Adrenal gland (tissue), 12 donors: Measurements from ENCODE around the gene KIRREL3. TPM values are rescaled to one million over a fixed set of nuclear protein-coding genes. Genes with fewer than 3 reads are reported as not detected.

ENCODE experiments used
- DNase-seq, 7 donors: peaks; one replicate each; pipeline ENCODE4 v3.0.0-alpha.2; 2019 to 2020
- H3K27ac ChIP-seq, 5 donors: fragments of 200-600 bp; sonication (generic) in 4 of 5; 1 replicate in 3 of 5; 2 replicates in 2 of 5; pipeline versions ENCODE4 v1.5.1 to v1.8.0; 2016 to 2020; ENCODE audit warnings: mild to moderate bottlenecking in 1 of 5
- H3K27me3 ChIP-seq: fragments of 200-600 bp; 2 replicates; pipeline ENCODE4 v1.8.0; 2021
- H3K36me3 ChIP-seq, 2 donors: fragments of 200-600 bp; replicated peaks in 1 of 2; 1 replicate in 1 of 2; 2 replicates in 1 of 2; pipeline versions ENCODE4 v1.5.1 to v1.8.0; 2018 to 2022
- H3K4me1 ChIP-seq, 2 donors: fragments of 200-600 bp; replicated peaks in 1 of 2; 1 replicate in 1 of 2; 2 replicates in 1 of 2; pipeline versions ENCODE4 v1.5.1 to v1.8.0; 2018 to 2021
- H3K4me3 ChIP-seq, 4 donors: fragments of 200-600 bp; sonication (generic) in 3 of 4; one replicate each; pipeline ENCODE4 v1.5.1; 2016 to 2018
- H3K9me3 ChIP-seq, 3 donors: fragments of 200-600 bp; sonication (generic) in 1 of 3; replicated peaks in 1 of 3; 1 replicate in 2 of 3; 2 replicates in 1 of 3; pipeline versions ENCODE4 v1.5.1 to v1.8.0; 2016 to 2021
- POLR2A ChIP-seq, 2 donors: fragments of 450-650 bp; IDR thresholded peaks; one replicate each; pipeline ENCODE4 v1.6.1; 2017; ENCODE audit warnings: antibody characterized with exemption in 2 of 2, mild to moderate bottlenecking in 2 of 2, moderate library complexity in 1 of 2
- WGBS, 4 donors: extraction: QIAGEN DNeasy Blood & Tissue Kit in 2 of 4; methylation state at CpG; one replicate each; pipeline versions ENCODE4 v1.1.5 to v1.1.7; 2013 to 2017; 5-methylcytosine and 5-hydroxymethylcytosine counted together
- intact Hi-C, 2 donors: fragments of 100-400 bp; cut with DNase I; formaldehyde crosslinking; loops; one replicate each; pipeline versions ENCODE4 v1.14.1 to v1.15.0; 2022 to 2023
- polyA plus RNA-seq, 3 donors: library from polyadenylated mRNA; stranded (reverse); fragments of 200-250 nt in 2 of 3; fragments of 350-450 nt in 1 of 3; fragmentation: Illumina TruSeq in 1 of 3; extraction: RNeasy Lipid Tissue Mini Kit (QIAGEN cat#74804) in 1 of 3; gene quantifications; one replicate each; pipeline ENCODE4 v1.2.3, GENCODE V29; 2013 to 2014
- total RNA-seq, 9 donors: library from RNA; depleted of rRNA in 4 of 9; stranded (reverse); fragments of >200 nt in 4 of 9; fragments of 120-200 nt in 1 of 9; fragmentation: NEBNext Ultra II Directional in 1 of 9; extraction: Animal tissue kit (Norgen Biotek cat#: 25700) in 1 of 9; gene quantifications; one replicate each; pipeline versions ENCODE4 v1.1.0 to v1.2.4, GENCODE V29; 2013 to 2023
- TF ChIP-seq, protein P1 (sequence below), 6 experiments: fragments of 450-650 bp in 4 of 6; fragments of 200-600 bp in 2 of 6; sonication (generic) in 1 of 6; IDR thresholded peaks; 1 replicate in 5 of 6; 2 replicates in 1 of 6; pipeline versions ENCODE4 v1.5.1 to v1.8.0; 2016 to 2021; ENCODE audit warnings: antibody characterized with exemption in 6 of 6, mild to moderate bottlenecking in 2 of 6, moderate library complexity in 1 of 6
- donor health status: healthy with polysubstance abuse.
- donor health status: Bipolar disorder and iron deficiency.
- donor health status: DM: yes; HTN: yes; CAD: no.
- donor health status: DM: no; HTN: no; CAD: no.
- donor health status: DM: no; HTN: no; CAD: no.
- donor health status: DM: yes; HTN: yes; CAD: no.

The KIRREL3 gene
- total and polyA plus RNA-seq, 12 donors, result 0.07 to 4.1 (median 0.64) TPM; not detected in 1

DNA sequence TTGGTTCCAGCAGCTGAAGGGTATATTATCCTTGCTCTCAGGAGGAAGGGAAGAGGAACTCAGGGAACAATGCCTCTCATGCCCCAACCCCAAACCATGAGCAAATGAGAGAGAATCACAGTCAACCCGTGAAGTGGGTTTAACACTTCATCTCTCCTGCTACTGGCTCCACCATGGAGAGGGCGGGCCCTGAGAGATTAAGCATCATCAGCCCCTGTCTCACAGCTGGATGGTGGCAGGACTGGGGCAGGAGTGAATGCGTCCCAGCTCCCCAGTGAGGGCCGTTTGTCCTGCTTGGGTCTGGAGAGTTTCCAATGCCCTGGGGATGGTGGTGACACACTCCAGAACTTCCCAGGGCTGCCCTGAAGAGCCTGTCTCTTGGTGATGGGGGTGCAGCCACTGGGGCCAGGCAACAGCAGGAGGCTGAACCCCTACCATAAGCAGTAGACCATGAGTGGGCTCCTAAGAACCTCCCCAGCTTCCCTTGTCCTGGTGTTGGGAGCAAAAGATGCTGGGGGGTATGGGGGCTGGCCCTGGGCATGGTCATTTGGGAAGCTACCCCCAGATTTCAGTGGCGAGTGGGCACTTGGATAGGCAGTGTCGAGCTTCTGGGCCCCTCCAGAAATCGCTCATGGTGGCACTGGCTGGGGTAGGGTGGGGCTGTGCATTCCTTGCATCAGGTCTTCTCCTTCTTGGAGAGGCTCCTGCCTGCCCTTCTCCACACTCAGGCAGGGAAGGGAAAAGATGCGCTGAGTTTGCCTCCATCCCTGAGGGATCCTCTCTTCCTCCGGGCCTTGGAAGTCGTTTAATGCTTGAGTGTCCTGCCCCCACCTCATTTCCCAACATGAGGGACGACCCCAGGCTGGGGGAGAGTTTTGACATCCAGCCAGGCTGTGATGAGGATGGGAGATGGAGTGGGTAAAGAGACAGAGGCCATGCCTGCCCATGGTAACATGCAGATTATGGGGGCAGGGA lies 487.5 kb downstream of the KIRREL3 start:
- Histone ChIP-seq H3K4me3 (no peak overlapping the region), H3K36me3 (no peaks in the 10 kb centered on the region), H3K9me3 (no peaks in the 10 kb centered on the region), H3K4me1 (no peaks in the 10 kb centered on the region), H3K27me3 (no peaks in the 10 kb centered on the region), H3K27ac (no peak overlapping the region)
- TF ChIP-seq, protein P1, sequence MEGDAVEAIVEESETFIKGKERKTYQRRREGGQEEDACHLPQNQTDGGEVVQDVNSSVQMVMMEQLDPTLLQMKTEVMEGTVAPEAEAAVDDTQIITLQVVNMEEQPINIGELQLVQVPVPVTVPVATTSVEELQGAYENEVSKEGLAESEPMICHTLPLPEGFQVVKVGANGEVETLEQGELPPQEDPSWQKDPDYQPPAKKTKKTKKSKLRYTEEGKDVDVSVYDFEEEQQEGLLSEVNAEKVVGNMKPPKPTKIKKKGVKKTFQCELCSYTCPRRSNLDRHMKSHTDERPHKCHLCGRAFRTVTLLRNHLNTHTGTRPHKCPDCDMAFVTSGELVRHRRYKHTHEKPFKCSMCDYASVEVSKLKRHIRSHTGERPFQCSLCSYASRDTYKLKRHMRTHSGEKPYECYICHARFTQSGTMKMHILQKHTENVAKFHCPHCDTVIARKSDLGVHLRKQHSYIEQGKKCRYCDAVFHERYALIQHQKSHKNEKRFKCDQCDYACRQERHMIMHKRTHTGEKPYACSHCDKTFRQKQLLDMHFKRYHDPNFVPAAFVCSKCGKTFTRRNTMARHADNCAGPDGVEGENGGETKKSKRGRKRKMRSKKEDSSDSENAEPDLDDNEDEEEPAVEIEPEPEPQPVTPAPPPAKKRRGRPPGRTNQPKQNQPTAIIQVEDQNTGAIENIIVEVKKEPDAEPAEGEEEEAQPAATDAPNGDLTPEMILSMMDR (IDR thresholded peaks at IDR 0.05), result no peak
- no peak for TF ChIP-seq POLR2A (IDR thresholded peaks at IDR 0.05)
- 60 to 75% (median 66%) methylated on average over 4 to 11 of the region's 11 CpGs for WGBS, 4 donors
- no peak for DNase-seq
- intact Hi-C loops, result no loop called here

DNA sequence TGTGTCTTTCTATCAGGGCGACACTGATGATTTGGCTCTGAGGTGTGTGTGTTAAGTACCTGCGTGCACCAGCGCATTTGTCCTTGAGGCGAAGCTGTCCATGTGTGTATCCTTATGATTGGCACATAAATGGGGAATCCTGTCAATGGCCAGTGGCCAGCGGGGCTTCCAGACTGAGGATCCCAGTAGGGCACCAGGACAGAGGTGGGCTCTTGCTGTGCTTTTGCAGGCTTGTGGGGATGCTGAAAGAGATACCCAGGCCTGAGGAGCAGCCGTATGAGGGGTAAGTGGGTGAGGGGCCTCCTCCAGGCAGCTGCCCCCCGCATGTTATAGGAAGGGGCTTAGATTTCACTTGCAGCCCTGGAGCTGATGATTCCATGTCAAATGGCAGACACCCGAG lies 488.3 kb downstream of the KIRREL3 start:
- Histone ChIP-seq H3K36me3 (no peaks in the 10 kb centered on the region), H3K27ac (no peak overlapping the region), H3K4me1 (no peaks in the 10 kb centered on the region), H3K4me3 (no peak overlapping the region), H3K27me3 (no peaks in the 10 kb centered on the region), H3K9me3 (no peaks in the 10 kb centered on the region)
- WGBS, 4 donors, result 81 to 90% (median 87%) methylated on average over 6 to 8 of the region's 8 CpGs
- TF ChIP-seq, protein P1 (IDR thresholded peaks at IDR 0.05), result no peak
- TF ChIP-seq POLR2A (IDR thresholded peaks at IDR 0.05), result no peak
- intact Hi-C loops, result no loop called here
- no peak for DNase-seq

DNA sequence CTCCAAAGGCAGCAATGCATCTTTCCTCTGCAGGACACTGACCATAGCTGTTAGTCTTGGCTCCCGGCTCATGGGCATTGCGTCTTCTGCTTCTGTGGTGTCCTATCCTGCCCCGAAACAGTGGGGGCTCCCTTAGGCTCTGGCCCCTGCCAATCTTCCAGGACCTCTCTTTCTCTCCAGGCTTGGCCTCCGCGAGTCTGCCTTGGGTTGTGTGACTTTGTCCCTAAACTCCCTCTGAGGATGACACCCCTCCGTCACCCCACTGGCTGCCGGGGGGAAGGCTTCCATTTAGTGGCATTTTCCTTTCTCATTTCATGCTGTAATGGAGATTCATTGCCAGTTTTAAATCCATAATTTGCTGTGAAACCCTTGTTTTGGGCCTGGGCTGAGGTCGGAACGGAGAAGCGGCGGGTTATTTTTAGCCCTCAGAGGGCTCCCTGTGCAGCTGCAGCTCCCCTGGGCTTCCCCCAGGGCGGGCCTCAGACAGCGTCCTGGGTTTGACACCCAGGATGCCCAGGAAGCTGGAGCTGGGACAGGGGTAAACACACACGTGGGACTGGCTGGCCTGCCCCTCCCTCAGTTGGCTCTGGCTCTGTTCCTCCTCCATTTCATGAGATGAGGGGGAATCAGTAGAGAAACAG lies 489.0 kb downstream of the KIRREL3 start:
- no peak for DNase-seq
- 78 to 86% (median 82%) methylated on average over 11 to 14 of the region's 14 CpGs for WGBS, 4 donors
- H3K27me3 ChIP-seq, result no peaks in the 10 kb centered on the region
- H3K9me3 ChIP-seq, result no peaks in the 10 kb centered on the region
- no peak overlapping the region for H3K4me3 ChIP-seq
- no peaks in the 10 kb centered on the region for H3K4me1 ChIP-seq
- intact Hi-C loops, result no loop called here
- TF ChIP-seq, protein P1 (IDR thresholded peaks at IDR 0.05), result no peak
- TF ChIP-seq POLR2A (IDR thresholded peaks at IDR 0.05), result no peak
- H3K27ac ChIP-seq, result no peak overlapping the region
- no peaks in the 10 kb centered on the region for H3K36me3 ChIP-seq

DNA sequence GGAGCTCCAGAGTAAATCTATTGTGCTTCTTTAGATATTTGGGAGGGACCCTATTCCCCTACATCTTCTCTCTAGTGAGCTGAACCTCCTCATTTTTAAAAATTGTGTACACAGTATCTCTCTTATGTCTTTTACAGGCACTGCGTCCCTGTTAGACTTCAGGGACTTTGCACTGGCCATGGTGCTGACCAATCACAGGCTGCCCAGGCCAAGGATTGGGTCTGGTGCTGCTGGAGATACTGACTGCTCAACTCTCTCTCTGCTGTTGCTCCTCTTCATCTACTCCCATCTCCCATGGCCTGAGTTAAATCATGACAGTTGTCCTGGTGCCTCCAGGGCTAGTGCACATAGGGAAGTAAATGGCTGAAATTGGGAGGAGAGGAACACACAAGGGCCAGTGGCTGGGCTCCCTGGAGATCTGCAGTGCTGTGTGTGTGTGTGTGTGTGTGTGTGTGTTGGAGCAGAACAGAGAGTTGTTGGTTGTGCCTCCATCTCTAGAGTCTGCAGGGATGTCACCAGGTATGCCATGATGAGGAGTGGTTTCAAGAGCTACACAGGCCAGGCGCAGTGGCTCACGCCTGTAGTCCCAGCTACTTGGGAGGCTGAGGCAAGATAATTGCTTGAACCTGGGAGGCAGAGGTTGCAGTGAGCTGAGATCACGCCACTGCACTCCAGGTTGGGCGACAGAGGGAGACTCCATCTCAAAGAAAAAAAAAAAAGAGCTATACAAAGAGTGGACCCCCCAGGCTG lies 489.8 kb downstream of the KIRREL3 start:
- Histone ChIP-seq H3K27ac (no peak overlapping the region), H3K27me3 (no peaks in the 10 kb centered on the region), H3K4me3 (no peak overlapping the region), H3K36me3 (no peaks in the 10 kb centered on the region), H3K9me3 (peaks cover 0 to 5% (median 0%) of the 10 kb centered on the region in 3 donors), H3K4me1 (no peaks in the 10 kb centered on the region)
- no peak for TF ChIP-seq POLR2A (IDR thresholded peaks at IDR 0.05)
- TF ChIP-seq, protein P1 (IDR thresholded peaks at IDR 0.05), result no peak
- intact Hi-C loops, result no loop called here
- WGBS, 4 donors, result 54 to 85% (median 75%) methylated on average over 3 to 5 of the region's 5 CpGs
- DNase-seq, result no peak
